Measurements from ENCODE around the gene SLC35A4. TPM values are rescaled to one million over a fixed set of nuclear protein-coding genes. Genes with fewer than 3 reads are reported as not detected.

The SLC35A4 gene
- total and polyA plus RNA-seq, 10 donors = 23.3 to 64.0 (median 55.8) TPM

- no peak overlapping the region for H3K27ac ChIP-seq
- H3K4me1 ChIP-seq = peaks cover 0 to 20% (median 18%) of the 10 kb centered on the region in 6 donors
- intact Hi-C loops (cut with DNase I; ENCODE audit: low total_unique reads) = no loop called here
- 93 to 98% (median 96%) methylated on average over 5 of the region's 5 CpGs for WGBS, 5 donors
- no peak overlapping the region for H3K4me3 ChIP-seq
- H3K36me3 ChIP-seq = peaks cover 0 to 77% (median 46%) of the 10 kb centered on the region in 6 donors
- no peaks in the 10 kb centered on the region for H3K9me3 ChIP-seq
- H3K27me3 ChIP-seq (replicated peaks in 1 of 7) = no peaks in the 10 kb centered on the region
- no peak for DNase-seq
- no peak for TF ChIP-seq POLR2A (IDR thresholded peaks at IDR 0.05)
- TF ChIP-seq, protein P1, sequence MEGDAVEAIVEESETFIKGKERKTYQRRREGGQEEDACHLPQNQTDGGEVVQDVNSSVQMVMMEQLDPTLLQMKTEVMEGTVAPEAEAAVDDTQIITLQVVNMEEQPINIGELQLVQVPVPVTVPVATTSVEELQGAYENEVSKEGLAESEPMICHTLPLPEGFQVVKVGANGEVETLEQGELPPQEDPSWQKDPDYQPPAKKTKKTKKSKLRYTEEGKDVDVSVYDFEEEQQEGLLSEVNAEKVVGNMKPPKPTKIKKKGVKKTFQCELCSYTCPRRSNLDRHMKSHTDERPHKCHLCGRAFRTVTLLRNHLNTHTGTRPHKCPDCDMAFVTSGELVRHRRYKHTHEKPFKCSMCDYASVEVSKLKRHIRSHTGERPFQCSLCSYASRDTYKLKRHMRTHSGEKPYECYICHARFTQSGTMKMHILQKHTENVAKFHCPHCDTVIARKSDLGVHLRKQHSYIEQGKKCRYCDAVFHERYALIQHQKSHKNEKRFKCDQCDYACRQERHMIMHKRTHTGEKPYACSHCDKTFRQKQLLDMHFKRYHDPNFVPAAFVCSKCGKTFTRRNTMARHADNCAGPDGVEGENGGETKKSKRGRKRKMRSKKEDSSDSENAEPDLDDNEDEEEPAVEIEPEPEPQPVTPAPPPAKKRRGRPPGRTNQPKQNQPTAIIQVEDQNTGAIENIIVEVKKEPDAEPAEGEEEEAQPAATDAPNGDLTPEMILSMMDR (IDR thresholded peaks at IDR 0.05 in 8 of 11, conservative IDR thresholded peaks at IDR 0.05 in 3 of 11) = no peak
- no peak for TF ChIP-seq POLR2AphosphoS5 (IDR thresholded peaks at IDR 0.05)
These were observed 21.7 kb upstream of the SLC35A4 start for GRCh38 chr5:140542972-140543371.

- H3K4me1 ChIP-seq = peaks cover 16 to 40% (median 38%) of the 10 kb centered on the region in 6 donors
- intact Hi-C loops (cut with DNase I; ENCODE audit: low total_unique reads) = no loop called here
- DNase-seq = no peak
- H3K9me3 ChIP-seq = no peaks in the 10 kb centered on the region
- H3K27me3 ChIP-seq (replicated peaks in 1 of 7) = no peaks in the 10 kb centered on the region
- TF ChIP-seq POLR2A (IDR thresholded peaks at IDR 0.05) = no peak
- peaks cover 0 to 71% (median 32%) of the 10 kb centered on the region in 6 donors for H3K36me3 ChIP-seq
- 93 to 98% (median 97%) methylated on average over 7 of the region's 7 CpGs for WGBS, 5 donors
- no peak overlapping the region for H3K4me3 ChIP-seq
- no peak overlapping the region for H3K27ac ChIP-seq
These were observed 19.6 kb upstream of the SLC35A4 start for GRCh38 chr5:140544986-140545385.

GRCh38 chr5:140545606-140546005, 19.0 kb upstream of the SLC35A4 start:
- H3K27me3 ChIP-seq (replicated peaks in 1 of 7) = no peaks in the 10 kb centered on the region
- peaks cover 16 to 45% (median 42%) of the 10 kb centered on the region in 6 donors for H3K4me1 ChIP-seq
- TF ChIP-seq POLR2A (IDR thresholded peaks at IDR 0.05) (no peak), POLR2AphosphoS5 (IDR thresholded peaks at IDR 0.05) (no peak)
- TF ChIP-seq, protein P1 (IDR thresholded peaks at IDR 0.05 in 8 of 11, conservative IDR thresholded peaks at IDR 0.05 in 3 of 11) = no peak
- H3K36me3 ChIP-seq = peaks cover 0 to 71% (median 32%) of the 10 kb centered on the region in 6 donors
- no peak overlapping the region for H3K4me3 ChIP-seq
- H3K9me3 ChIP-seq = no peaks in the 10 kb centered on the region
- peak overlapping the region in 2 of 8 donors; percentile 91 to 98 for H3K27ac ChIP-seq
- no peak for DNase-seq
- intact Hi-C loops (cut with DNase I; ENCODE audit: low total_unique reads) = no loop called here
- 94 to 99% (median 98%) methylated on average over 10 of the region's 10 CpGs for WGBS, 5 donors

- WGBS, 5 donors = 52 to 67% (median 61%) methylated on average over 13 of the region's 13 CpGs
These were observed 17.6 kb upstream of the SLC35A4 start for GRCh38 chr5:140546851-140547507.

More at GRCh38 chr5:140546851-140547507, 17.6 kb upstream of the SLC35A4 start:
- Histone ChIP-seq H3K4me3 (peak overlapping the region in 7 of 8 donors; percentile 41 to 78 (median 48)), H3K27ac (peak overlapping the region; percentile 88 to 98 (median 92)), H3K4me1 (peaks cover 16 to 45% (median 42%) of the 10 kb centered on the region in 6 donors), H3K9me3 (no peaks in the 10 kb centered on the region), H3K36me3 (peaks cover 0 to 71% (median 34%) of the 10 kb centered on the region in 6 donors), H3K27me3 (replicated peaks in 1 of 7) (no peaks in the 10 kb centered on the region)
- intact Hi-C loops (cut with DNase I; ENCODE audit: low total_unique reads) = no loop called here
- DNase-seq = peak; percentile 83
- TF ChIP-seq POLR2A (IDR thresholded peaks at IDR 0.05) (no peak), POLR2AphosphoS5 (IDR thresholded peaks at IDR 0.05) (no peak)
- TF ChIP-seq, protein P1 (IDR thresholded peaks at IDR 0.05 in 8 of 11, conservative IDR thresholded peaks at IDR 0.05 in 3 of 11) = no peak
